ENCODE data around the gene MGAT4B. TPM values are rescaled to one million over a fixed set of nuclear protein-coding genes. Genes with fewer than 3 reads are reported as not detected.

The MGAT4B gene
- total RNA-seq, 3 donors from 2014 or later = 43.6 to 63.7 (median 54.5) TPM

DNA sequence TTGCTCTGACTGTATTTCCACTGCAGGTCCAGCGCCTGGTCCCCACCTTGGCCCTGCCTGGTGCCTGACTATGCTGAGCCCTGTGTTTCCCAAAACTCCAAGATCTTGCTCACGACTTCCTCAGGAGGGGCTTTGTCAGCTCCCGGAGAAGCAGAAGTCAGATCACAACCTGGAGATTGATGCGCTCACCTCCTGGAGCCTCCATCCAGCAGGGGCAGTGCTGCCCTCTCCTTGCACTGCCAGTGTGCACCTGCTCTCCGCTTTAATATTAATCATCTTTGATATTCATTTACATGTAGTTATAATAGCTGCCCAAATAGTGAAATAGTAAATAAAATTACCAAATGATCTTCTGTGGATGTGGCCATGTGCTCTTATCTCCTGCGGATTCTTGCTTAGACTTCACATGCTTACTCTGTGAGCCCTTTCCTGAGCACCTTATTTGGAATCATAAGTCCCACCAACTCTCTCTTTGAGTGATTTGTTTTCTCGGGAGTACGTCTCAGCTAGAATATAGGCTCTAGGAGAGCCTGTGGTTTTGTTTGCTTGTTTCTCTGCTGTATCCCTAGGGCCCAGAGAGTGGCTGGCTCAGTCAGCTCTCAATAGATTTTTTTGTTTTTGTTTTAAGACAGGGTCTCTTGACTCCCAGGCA, 56.7 kb downstream of the MGAT4B start:
- ATAC-seq (no peak), DNase-seq (no peak)
- Mint-ChIP-seq H3K36me3 (ENCODE audit: insufficient read depth) (peaks cover 13% of the 10 kb centered on the region), H3K4me3 (no peak overlapping the region), H3K4me1 (ENCODE audit: low read depth) (peaks cover 36% of the 10 kb centered on the region), H3K27me3 (ENCODE audit: low read depth) (no peaks in the 10 kb centered on the region), H3K9me3 (no peaks in the 10 kb centered on the region)

DNA sequence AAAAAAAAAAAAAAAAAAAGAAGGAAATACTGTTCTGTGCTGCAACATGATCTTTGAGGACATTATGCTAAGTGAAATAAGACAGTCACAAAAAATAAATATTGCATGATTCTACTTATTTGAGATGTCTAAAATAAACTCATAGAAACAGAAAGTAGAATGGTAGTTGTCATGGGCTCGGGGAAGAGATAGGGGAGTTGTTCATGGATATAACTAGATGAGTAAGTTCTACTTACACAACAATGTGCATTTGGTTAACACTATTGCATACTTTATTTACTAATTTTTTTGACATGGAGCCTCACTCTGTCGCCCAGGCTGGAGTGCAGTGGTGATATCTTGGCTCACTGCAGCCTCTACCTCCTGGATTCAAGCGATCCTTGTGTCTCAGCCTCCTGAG, 58.9 kb downstream of the MGAT4B start:
- H3K36me3 Mint-ChIP-seq (ENCODE audit: insufficient read depth) = peaks cover 10% of the 10 kb centered on the region
- peak; percentile 18 to 46 for ATAC-seq
- H3K4me3 Mint-ChIP-seq = no peak overlapping the region
- no peaks in the 10 kb centered on the region for H3K27me3 Mint-ChIP-seq (ENCODE audit: low read depth)
- no peak for DNase-seq
- peaks cover 19% of the 10 kb centered on the region for H3K4me1 Mint-ChIP-seq (ENCODE audit: low read depth)
- H3K9me3 Mint-ChIP-seq = no peaks in the 10 kb centered on the region

Other genes with a start within 250 kb of the MGAT4B start
- 1,000 to 10,000 TPM; 1,008 to 1,029 (median 1,012) TPM for gene HNRNPH1, start 183.2 kb downstream of the MGAT4B start, total RNA-seq
- gene CBY3, start 125.8 kb downstream of the MGAT4B start, total RNA-seq = under 1 TPM in 2 of 3 donors, not detected in 1; 0.51 to 0.53 TPM
- gene CANX, start 107.9 kb downstream of the MGAT4B start, total RNA-seq = 100 to 1,000 TPM; 630 to 693 (median 634) TPM
- 10 to 100 TPM; 24.5 to 27.5 (median 26.9) TPM for gene MAML1, start 74.0 kb downstream of the MGAT4B start, total RNA-seq
- 1 to 10 TPM in 1 of 3 donors, under 1 TPM in 2; 0.37 to 2.3 (median 0.61) TPM for gene LTC4S, start 12.9 kb downstream of the MGAT4B start, total RNA-seq
- gene SQSTM1, start 14.0 kb upstream of the MGAT4B start, total RNA-seq = 100 to 1,000 TPM; 109 to 141 (median 111) TPM
- 10 to 100 TPM; 14.9 to 16.1 (median 16.0) TPM for gene MRNIP, start 52.0 kb upstream of the MGAT4B start, total RNA-seq
- 10 to 100 TPM; 82.7 to 91.8 (median 88.6) TPM for gene TBC1D9B, start 101.0 kb upstream of the MGAT4B start, total RNA-seq